Vagina (tissue), 2 donors: ENCODE results near the gene MAML1. TPM values are rescaled to one million over a fixed set of nuclear protein-coding genes. Genes with fewer than 3 reads are reported as not detected.

Experiments
- DNase-seq, 2 donors: peaks; one replicate each; pipeline ENCODE4 v3.0.0-alpha.2; 2017; ENCODE audit errors: extremely low spot score in 2 of 2
- H3K27ac ChIP-seq: fragments of 200-600 bp; sonication (generic); one replicate; pipeline ENCODE4 v1.5.1; 2019
- H3K27me3 ChIP-seq: fragments of 200-600 bp; sonication (generic); one replicate; pipeline ENCODE4 v1.5.1; 2019
- H3K36me3 ChIP-seq, 2 donors: fragments of 200-600 bp; sonication (generic); one replicate each; pipeline ENCODE4 v1.5.1; 2017 to 2019
- H3K4me1 ChIP-seq: fragments of 200-600 bp; sonication (generic); one replicate; pipeline ENCODE4 v1.5.1; 2019
- H3K4me3 ChIP-seq, 2 donors: fragments of 200-600 bp; sonication (generic); 1 replicate in 1 of 2; 2 replicates in 1 of 2; pipeline ENCODE4 v1.5.1; 2016 to 2019
- H3K9me3 ChIP-seq: fragments of 200-600 bp; sonication (generic); one replicate; pipeline ENCODE4 v1.5.1; 2019
- POLR2A ChIP-seq, 2 donors: fragments of 450-650 bp; IDR thresholded peaks; one replicate each; pipeline ENCODE4 v1.6.1; 2017; ENCODE audit warnings: antibody characterized with exemption in 2 of 2, mild to moderate bottlenecking in 2 of 2, moderate library complexity in 2 of 2
- POLR2AphosphoS5 ChIP-seq, 2 donors: sonication (generic); formaldehyde crosslinking; IDR thresholded peaks; one replicate each; pipeline ENCODE4 v1.9.0; 2017; ENCODE audit warnings: antibody characterized with exemption in 2 of 2, mild to moderate bottlenecking in 2 of 2, low read depth in 1 of 2; ENCODE audit not compliant: insufficient read depth in 1 of 2
- intact Hi-C: fragments of 100-400 bp; cut with DNase I; formaldehyde crosslinking; loops from one replicate; pipeline ENCODE4 v1.15.1; 2023
- total RNA-seq: library from RNA; depleted of rRNA; stranded (reverse); fragments of >200 nt; gene quantifications from one replicate; pipeline ENCODE4 v1.2.3, GENCODE V29; 2016
- TF ChIP-seq, protein P1 (sequence below), 3 experiments: fragments of 450-650 bp in 2 of 3; fragments of 200-600 bp in 1 of 3; sonication (generic) in 1 of 3; IDR thresholded peaks; one replicate each; pipeline ENCODE4 v1.5.1; 2017 to 2019; ENCODE audit warnings: antibody characterized with exemption in 3 of 3, mild to moderate bottlenecking in 2 of 3, moderate library complexity in 2 of 3

Gene MAML1
- total RNA-seq, 1 donor from 2014 or later: 25.3 TPM

DNA sequence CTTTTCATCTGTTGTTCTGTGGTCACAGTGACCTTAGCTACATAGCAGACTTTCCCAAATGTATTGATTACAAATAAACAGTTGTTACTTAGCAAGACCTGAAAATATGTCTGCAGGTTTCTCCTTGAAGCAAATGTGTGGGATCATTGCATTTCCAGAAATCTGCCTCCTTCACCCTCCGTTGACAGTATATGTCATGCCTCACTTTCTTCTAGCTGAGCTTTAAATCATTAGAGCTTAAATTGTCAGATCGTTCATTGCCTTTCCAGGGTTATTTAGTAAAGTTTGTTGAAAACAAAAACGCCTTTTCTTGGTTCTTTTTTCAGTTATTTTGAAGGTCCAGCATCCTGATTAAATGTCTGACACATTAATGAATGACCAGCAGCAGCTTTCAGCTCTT is 2.3 kb upstream of the MAML1 start:
- Histone ChIP-seq H3K27me3 (no peaks in the 10 kb centered on the region), H3K4me3 (no peak overlapping the region), H3K9me3 (no peaks in the 10 kb centered on the region), H3K4me1 (peaks cover 27% of the 10 kb centered on the region), H3K27ac (no peak overlapping the region), H3K36me3 (peaks cover 4 to 56% of the 10 kb centered on the region in 2 donors)
- intact Hi-C loops: no loop called here
- no peak for DNase-seq
- no peak for TF ChIP-seq POLR2A (IDR thresholded peaks at IDR 0.05)
- TF ChIP-seq, protein P1, sequence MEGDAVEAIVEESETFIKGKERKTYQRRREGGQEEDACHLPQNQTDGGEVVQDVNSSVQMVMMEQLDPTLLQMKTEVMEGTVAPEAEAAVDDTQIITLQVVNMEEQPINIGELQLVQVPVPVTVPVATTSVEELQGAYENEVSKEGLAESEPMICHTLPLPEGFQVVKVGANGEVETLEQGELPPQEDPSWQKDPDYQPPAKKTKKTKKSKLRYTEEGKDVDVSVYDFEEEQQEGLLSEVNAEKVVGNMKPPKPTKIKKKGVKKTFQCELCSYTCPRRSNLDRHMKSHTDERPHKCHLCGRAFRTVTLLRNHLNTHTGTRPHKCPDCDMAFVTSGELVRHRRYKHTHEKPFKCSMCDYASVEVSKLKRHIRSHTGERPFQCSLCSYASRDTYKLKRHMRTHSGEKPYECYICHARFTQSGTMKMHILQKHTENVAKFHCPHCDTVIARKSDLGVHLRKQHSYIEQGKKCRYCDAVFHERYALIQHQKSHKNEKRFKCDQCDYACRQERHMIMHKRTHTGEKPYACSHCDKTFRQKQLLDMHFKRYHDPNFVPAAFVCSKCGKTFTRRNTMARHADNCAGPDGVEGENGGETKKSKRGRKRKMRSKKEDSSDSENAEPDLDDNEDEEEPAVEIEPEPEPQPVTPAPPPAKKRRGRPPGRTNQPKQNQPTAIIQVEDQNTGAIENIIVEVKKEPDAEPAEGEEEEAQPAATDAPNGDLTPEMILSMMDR (IDR thresholded peaks at IDR 0.05): no peak
- no peak for TF ChIP-seq POLR2AphosphoS5 (IDR thresholded peaks at IDR 0.05; ENCODE audit: insufficient read depth in 1 of 2, low read depth in 1 of 2)

DNA sequence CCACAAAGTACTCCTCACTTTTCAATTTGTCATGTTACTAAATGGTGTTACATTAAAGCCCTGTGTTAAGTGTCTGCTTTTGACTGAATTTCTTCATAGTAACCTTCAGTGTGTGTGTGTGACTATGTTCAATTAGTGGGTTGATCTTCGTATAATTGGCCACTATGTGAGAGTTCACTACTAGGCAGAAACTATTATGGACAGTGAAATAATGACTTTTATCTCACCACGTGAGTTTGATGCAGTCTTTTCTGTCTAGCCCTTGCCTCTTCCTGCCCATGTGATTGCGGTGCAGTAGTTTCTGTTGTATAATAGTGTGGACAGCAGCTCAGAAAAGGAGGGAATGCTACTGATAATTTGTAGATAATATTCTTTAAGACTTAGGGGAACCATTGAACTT is 1.8 kb upstream of the MAML1 start:
- Histone ChIP-seq H3K27me3 (no peaks in the 10 kb centered on the region), H3K36me3 (peaks cover 4 to 51% of the 10 kb centered on the region in 2 donors), H3K27ac (no peak overlapping the region), H3K4me3 (no peak overlapping the region), H3K4me1 (peaks cover 32% of the 10 kb centered on the region), H3K9me3 (no peaks in the 10 kb centered on the region)
- no peak for DNase-seq
- intact Hi-C loops: no loop called here
- TF ChIP-seq POLR2A (IDR thresholded peaks at IDR 0.05) (no peak), POLR2AphosphoS5 (IDR thresholded peaks at IDR 0.05; ENCODE audit: insufficient read depth in 1 of 2, low read depth in 1 of 2) (no peak)
- TF ChIP-seq, protein P1 (IDR thresholded peaks at IDR 0.05): no peak

DNA sequence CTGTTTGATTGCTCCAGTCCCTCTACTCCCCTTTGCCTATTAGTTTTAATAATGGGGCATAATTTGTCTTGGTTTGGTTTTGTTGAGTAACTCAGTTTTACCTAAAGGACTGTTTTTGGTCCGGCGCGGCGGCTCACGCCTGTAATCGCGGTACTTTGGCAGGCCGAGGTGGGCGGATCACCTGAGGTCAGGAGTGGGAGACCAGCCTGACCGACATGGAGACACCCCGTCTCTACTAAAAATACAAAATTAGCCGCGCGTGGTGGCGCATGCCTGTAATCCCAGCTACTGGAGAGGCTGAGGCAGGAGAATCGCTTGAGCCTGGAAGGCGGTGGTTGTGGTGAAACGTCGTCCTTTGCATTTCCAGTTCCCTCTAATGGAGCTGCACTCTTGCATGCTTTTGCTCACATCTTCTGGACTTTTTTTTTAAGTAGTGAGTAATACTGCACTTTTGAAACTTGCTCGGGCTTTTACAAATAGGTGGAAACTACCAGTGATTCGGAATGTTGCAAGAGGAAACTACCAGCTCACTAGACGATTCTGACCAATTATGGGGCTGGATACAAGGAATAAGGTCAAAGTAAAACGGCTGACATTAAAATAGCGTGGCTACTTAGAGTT is 721 bp upstream of the MAML1 start:
- H3K9me3 ChIP-seq: no peaks in the 10 kb centered on the region
- peaks cover 42% of the 10 kb centered on the region for H3K4me1 ChIP-seq
- H3K27ac ChIP-seq: peak overlapping the region; percentile 95
- intact Hi-C loops: loop anchor here (2.0 kb wide), 1 partner anchor 33 kb away; the partner anchor contains the start of gene CANX
- peak overlapping the region; percentile 80 to 98 for H3K4me3 ChIP-seq
- TF ChIP-seq POLR2AphosphoS5 (IDR thresholded peaks at IDR 0.05; ENCODE audit: insufficient read depth in 1 of 2, low read depth in 1 of 2) (no peak), POLR2A (IDR thresholded peaks at IDR 0.05) (no peak)
- TF ChIP-seq, protein P1 (IDR thresholded peaks at IDR 0.05): no peak
- H3K36me3 ChIP-seq: peaks cover 4 to 40% of the 10 kb centered on the region in 2 donors
- H3K27me3 ChIP-seq: no peaks in the 10 kb centered on the region
- no peak for DNase-seq

DNA sequence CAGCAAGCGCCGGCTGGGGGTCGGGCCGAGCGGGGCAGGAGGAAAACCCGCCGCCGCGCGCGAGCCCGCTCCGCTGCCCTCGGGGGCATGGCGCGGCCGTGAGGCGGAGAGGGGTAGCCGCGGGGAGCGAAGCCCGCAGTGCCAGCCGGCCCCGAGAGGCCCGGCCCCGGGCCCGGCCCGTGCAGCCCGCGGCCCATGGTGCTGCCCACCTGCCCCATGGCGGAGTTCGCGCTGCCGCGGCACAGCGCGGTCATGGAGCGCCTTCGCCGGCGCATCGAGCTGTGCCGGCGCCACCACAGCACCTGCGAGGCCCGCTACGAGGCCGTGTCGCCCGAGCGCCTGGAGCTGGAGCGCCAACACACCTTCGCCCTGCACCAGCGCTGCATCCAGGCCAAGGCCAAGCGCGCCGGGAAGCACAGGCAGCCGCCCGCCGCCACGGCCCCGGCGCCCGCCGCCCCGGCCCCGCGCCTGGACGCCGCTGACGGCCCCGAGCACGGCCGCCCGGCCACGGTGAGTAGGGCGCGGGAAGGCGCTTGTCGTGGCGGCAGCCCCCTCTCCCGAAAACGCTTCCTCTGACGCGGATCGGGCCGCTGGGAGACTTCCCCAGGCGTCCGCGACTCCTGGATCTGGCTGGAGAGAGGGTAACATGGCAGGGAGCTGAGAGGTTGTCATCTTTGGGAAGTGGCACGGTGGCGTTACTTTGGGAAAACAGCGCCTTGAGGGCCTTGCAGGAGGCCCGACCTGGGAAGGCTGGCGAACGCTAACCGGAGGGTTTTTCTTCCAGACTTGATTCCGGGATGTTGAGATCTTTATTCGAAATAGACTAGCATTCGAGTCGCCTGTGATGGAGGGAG is 523 bp downstream of the MAML1 start:
- intact Hi-C loops: loop anchor here (2.0 kb wide), 1 partner anchor 34 kb away; the partner anchor contains the start of gene CANX
- H3K4me3 ChIP-seq: peak overlapping the region; percentile 80 to 98
- H3K4me1 ChIP-seq: peaks cover 54% of the 10 kb centered on the region
- DNase-seq: peak in 1 of 2 donors; percentile 87
- TF ChIP-seq POLR2A (IDR thresholded peaks at IDR 0.05) (peak in 1 of 2 donors; percentile 0), POLR2AphosphoS5 (IDR thresholded peaks at IDR 0.05; ENCODE audit: insufficient read depth in 1 of 2, low read depth in 1 of 2) (peak in 1 of 2 donors; percentile 12)
- TF ChIP-seq, protein P1 (IDR thresholded peaks at IDR 0.05): no peak
- peaks cover 4 to 28% of the 10 kb centered on the region in 2 donors for H3K36me3 ChIP-seq
- peak overlapping the region; percentile 95 for H3K27ac ChIP-seq
- no peaks in the 10 kb centered on the region for H3K9me3 ChIP-seq
- no peaks in the 10 kb centered on the region for H3K27me3 ChIP-seq
